ENCODE results near the gene MED22.
A peak's percentile ranks its signal among the peaks of the same experiment; 100 is the strongest.

MED22 gene

DNA sequence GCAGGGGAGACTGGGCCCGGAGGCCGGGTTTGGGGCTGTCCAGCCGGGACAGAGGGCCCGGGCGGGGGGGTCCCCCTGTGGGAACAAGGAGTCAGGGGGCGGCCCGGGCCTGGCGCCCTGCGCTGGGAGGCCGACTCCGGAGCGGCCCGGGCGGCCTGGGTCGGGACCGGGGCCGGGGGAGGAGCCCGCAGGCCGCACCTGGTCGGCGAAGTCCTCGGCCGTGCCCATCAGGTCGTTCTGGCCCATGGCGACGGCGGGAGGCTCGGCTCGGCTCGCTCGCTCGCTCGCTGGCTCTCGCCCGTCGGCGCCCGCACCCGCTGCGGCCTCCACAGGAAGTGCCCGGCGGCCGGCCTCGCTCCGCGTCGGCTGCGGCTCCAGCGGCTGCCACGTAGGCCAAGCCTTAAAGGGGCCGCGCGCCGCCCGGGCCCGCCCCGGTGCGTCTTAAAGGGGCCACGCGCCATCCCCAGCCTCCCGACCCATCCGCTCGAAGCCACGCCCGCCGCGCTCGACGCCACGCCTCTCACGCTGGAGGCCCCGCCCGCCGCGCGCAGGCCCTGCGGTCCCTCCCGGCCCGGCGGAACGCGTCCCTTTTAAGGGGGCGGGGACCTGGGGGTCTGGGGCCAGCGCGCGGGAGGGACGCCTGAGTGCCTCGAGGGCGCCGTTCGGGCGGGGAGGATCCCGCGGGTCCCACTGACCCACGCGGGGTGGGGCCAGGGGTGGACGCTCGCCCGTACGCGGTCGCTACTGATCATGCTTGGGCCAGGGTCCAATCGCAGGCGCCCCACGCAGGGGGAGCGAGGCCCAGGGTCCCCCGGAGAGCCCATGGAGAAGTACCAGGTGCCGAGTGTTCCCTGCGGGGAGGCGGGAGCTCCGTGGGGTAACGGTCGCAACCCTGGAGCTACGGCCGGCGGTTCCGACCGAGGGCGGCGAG lies 28.1 kb upstream of the MED22 start, which contains the start of the genes STKLD1 and SURF4:
STKLD1 (plus strand) TSS at position 643 of the 931 bp plus-strand sequence; CDS start at position 751, 108 bp downstream.
SURF4 (minus strand) TSS at position 337 of the 931 bp plus-strand sequence; CDS start at position 246, 91 bp downstream.
- DNase-seq = peak; percentile 97

DNA sequence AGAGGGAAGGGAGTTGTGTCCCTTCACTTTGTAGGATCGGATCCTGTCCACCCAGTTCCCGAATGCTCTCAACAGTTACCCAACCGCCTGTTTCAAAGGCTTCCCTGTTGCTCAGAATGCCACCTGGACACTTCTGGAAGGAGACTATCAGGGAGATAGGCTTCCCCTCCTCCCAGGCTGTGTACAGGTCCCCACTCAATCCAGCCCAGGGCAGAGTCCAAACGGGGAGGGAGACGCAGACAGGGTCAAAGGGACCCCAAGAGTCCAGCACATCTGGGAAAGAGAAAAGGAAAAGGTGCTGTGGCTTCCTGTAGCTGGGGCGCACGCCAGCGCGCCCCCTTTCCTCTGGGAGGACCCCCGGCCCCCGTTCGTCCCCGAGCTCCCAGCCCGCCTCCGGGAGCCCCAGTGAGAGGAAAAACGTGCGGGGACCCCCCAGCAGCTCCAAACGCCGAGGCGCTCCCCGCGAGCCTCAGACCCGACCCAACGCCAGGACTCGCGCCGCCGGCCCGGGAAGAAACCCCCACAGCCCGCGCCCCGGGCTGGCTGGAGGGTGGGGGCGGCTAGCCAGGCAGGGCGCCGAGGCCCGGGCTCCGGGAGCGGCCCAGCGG lies 27.3 kb upstream of the MED22 start:
- peak; percentile 49 for DNase-seq

DNA sequence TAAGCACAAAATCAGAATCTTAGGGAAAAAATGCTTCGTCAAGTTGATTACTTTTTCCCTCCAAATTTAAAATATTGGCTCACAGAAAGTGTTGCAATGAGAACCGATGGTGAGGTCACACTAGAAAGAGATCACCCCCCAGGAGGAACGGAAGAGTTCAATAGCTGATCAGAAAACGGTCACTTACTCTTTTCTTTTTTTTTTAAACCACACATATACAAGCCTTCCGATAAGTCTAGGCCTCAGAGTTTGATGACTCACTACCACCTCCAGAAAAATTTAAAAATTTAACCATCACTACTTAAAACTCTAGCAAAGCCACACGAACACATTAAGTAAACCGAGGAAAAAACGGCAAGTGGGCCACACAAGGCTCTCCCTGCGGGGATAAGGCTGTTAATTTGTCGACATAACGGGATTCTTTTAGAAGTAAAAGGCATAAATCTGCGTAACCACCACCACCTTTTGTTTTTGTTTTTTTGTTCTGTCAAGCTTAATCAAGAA lies 26.7 kb upstream of the MED22 start:
- no peak for DNase-seq

DNA sequence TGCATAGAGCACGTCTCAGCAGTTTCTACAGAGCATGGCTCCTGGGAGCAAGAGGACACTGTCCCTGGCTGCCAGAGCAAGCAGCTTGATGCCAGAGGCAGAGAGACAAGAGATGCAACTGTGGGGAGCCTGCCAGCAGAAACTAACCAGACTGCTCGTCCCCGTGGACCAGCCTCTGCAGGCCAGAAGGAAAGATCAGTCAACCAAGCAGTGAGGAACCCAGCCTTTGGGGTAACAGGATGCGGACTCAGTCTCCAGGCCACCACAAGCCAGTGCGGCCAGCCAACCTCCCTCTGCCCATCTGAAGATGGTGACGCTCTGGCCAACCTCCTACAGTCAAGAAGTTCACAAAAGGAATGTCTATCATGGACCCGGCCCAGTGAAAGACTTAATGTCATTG lies 24.2 kb upstream of the MED22 start:
- no peak for DNase-seq

DNA sequence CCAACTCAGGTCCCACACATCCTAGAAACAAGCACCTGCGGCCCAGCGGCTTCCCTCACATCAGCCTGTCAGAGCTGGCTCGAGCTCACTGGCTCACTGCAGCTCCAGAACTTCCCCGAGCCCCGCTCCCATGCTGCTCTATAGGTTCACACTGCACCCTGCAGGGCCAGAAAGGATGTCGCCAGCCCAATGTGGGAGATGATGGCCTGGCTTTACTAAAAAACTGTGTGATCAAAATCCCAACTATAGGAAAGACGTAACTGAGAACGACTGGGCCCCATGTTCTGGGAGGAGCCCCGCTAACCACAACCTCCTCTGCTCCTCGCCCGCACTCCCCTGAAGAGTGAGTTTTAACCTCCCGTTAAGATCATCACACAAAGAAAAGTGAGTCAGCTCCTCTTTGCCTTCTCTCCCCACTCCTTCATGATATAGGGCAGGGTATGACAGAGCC lies 23.4 kb upstream of the MED22 start:
- no peak for DNase-seq

DNA sequence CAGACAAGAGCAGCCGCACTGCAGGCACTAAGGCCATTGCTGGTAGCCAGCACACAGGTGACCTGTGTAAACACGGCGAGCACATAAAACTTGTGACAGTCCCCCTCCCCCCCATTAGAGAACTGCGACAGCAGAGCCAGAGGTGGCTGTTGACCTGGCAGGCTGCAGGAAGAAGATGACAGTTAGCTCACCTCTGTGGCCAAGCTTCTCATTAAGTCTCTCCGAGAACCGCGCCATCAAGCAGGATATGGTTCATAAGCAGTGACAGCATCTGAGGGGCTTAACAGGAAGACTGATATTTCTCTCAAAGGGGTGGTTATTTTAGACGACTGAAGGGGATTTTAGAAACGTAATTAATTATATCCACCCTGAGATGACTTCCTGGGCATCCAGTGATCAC lies 22.8 kb upstream of the MED22 start:
- DNase-seq = no peak

DNA sequence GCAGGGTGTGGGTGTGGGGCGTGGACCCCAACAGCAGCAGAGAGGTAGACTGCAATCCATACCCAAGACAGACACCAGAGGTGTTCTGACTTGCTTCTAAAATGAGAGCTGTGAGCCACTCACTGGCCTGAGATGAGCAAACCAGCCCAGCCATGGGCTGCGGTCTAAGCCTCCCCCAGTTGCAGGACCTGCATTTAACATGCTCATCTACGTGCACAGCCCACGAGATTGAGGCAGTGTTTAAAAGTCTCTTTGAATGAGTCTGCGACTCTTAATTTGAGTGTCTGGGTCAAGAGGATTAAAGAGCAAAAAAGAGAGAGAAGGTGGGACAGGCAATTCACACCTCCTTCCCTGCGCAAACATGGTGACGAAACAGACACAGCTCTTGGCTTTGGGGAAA lies 22.0 kb upstream of the MED22 start:
- no peak for DNase-seq

DNA sequence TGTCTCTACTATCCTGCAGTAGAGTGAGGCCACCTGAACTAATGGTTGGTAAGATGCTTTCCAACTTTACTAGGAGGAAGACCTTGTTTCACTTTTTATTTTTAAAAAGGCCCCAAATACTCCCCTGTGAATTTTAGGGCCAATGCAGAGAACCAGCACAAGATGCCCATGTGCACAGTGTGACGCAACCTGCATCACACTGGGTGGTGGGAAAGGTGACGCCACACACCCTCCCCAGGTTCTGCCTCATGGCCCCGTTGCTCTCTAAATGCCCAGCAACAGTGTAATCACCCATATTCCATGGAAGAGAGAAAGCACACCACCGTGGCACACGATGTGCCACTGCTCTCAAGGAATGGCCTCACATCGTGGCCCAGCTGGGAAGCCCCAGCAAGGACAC lies 21.5 kb upstream of the MED22 start:
- no peak for DNase-seq

DNA sequence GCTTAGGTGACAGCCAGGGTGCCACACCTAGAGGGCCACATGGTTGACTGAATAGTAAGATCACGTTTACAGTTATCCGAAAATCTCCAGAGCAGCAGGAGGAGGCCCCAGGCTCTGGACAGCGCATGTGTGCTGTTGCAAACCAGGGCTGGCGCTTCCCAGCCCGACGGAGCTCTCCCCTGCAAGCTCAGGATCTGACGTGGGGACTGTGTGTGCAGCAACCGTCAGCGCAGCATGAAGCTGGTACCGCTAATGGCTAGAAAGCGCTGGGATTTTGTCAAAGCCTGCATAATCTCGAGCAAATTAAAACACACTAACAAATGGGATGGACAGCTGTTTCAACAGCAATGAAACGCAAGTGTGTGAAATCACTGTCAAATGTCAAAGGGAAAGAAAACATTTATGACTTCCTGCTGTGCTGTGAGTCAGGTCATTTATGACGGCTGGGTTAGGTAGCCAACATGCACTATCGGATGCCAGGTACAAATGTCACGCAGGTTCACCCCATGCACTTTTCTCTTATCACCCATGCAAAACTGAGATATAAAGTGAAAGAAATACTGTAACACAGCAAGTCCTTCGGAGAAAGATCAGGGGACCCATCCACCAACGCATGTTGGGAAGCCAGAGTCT lies 20.4 kb upstream of the MED22 start:
- DNase-seq = no peak

DNA sequence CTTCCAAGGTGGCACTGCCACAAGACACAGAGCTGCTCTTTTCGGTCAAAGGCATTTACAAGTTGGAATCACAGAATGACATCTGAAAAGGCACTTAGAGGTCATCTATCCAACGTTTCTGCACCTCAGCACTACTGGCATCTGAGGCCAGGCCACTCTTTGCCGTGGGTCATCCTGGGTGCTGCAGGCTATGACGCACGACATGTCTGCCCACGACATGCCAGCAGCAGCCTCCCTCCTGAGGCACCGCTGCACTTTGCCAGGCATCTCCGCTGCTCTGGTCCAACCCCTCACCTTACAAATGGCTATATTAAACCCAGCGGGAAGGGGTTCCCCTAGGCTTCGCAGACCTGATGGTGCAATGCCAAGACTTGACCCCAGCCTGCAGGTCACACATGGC lies 19.8 kb upstream of the MED22 start:
- no peak for DNase-seq

DNA sequence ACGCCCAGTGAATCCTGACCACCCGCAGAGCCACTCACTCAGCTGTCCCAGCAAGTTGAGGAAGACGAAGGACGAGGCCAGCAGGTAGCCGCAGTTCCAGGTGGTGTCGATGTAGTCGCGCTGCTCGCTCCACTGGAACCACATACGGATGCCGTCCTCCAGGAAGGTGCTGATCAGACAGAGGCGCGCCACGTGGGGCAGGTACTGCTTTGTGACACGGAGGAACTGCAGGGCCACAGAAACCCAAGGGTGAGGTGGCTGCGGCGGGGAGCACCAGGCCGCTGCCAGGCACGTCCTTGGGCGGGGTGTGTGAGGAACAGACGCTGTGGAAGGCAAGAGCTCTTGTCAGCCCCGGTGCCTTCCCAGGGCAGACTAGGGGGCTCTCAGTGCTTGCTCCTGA lies 19.3 kb upstream of the MED22 start:
- no peak for DNase-seq

DNA sequence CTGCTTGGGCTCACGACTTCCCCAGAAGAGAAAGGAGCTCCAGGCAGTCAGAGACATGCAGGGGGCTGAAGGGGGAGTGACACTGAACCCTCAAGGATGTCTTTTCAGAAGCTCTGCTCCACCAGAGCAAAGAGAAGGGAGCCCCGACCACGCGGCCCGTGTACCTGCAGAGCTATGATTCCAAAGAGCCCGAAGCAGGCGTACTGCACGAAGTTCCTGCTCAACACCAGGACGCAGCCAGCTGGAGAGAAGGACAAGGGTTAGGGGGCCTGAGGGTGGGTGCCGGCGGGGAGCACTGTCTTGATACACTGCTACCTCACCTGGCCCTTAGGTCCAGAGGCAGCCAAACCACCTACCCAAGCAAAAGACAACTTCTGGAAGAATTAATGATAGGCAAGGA lies 18.5 kb upstream of the MED22 start:
- no peak for DNase-seq

DNA sequence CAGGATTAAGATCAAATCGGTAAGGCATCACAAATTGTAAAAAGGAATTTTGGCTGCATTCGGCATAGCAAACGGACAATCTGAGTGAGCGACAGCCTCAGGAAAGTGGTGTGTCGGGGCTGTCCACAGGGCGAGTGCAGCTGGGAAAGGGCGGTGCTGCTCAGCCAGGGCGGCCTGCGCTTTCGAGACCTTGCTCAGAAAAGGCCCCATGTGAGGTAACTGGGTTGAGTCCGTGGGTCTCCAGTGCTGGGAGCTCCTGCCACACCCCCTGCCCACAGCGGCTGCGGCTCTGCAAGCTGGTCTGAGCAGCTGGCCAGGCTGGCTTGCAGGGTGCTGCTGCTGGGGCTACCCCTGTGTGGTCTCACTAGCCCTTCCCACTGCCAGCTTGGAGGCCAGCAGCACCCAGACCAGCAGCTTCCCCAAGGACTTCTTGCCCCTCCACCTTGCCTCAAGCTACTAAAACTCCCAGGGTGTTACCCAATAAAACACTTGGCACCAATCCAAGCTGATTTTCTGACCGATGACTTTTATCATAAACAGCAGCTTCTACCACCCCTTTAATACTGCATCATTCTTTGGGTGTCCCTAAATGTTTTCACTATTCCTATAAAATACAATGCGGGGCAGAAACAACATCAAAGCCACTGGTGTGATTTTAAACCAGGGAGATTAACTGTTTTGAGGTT lies 14.6 kb upstream of the MED22 start:
- no peak for DNase-seq

DNA sequence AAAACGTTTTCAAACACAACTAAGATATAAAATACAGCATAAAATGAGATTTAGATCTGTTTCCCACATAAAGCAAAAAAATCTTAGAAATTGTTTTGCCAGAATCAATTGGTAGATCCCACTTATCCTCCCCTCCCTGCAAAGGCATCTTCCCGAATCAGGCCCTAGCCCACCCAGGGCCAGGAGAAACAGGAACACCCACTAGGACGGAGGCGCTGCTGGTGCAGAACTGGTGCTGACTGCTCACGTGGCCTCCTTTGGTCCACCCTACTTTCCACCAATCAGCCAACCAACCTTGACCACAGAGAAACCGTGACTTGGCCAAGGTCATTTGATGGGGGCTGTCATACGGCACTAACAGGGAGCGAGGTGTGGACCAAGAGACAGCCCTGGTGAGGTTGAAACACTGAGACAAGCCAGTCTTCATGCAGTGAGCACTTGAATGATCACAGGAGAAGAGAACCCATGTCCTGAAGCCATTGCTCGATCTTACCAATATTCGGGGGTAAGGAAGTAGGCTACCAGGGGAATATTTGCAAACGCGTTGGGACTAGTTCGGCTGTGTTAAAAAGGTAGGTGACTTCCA lies 13.7 kb upstream of the MED22 start:
- DNase-seq = no peak

DNA sequence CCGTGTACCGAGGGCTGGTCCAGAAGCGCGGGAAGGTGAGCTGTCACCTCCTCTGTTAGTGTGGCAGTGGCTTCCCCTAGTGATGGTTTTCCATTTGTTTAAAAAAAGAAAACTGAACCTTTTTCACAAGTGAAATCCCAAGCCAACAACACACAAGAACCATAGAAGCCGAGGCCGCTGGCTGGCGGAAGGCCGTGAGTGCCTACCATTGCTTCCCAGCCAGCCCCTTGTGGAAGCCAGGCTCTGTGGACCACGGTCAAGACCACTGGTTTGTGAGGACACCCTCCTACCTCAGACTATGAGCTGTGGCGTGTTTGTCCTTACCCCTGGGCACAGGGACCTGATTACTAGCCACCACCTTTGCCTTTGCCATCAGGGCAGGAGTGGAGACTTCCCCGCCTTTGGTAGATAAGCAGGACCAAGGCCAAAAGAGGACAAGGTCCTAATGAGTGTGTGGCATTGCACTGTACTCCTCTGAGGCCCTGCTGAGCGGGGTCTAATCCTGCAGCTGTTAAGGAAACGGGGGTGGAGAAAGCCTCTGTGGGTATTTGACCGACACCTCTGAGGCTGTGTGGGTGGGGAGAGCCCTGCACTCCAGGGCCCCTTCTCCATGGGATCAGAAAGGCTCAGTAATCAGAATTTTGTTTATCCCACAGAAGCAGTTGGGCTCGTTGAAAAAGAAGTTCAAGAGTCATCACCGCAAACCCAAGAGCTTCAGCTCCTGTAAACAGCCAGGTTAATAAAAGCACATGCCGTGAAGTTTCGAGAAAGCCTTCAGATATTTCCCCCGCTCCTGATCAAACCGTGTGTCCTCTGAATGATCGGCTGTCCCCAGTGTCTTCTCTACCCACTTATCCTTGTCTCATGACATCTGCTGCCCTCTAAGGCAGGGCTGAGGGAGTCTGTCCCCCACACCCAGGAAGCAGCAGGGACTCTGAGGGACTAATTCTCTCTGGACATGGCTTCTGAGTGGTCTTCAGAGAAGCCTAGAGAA lies 12.8 kb upstream of the MED22 start:
- DNase-seq = no peak

DNA sequence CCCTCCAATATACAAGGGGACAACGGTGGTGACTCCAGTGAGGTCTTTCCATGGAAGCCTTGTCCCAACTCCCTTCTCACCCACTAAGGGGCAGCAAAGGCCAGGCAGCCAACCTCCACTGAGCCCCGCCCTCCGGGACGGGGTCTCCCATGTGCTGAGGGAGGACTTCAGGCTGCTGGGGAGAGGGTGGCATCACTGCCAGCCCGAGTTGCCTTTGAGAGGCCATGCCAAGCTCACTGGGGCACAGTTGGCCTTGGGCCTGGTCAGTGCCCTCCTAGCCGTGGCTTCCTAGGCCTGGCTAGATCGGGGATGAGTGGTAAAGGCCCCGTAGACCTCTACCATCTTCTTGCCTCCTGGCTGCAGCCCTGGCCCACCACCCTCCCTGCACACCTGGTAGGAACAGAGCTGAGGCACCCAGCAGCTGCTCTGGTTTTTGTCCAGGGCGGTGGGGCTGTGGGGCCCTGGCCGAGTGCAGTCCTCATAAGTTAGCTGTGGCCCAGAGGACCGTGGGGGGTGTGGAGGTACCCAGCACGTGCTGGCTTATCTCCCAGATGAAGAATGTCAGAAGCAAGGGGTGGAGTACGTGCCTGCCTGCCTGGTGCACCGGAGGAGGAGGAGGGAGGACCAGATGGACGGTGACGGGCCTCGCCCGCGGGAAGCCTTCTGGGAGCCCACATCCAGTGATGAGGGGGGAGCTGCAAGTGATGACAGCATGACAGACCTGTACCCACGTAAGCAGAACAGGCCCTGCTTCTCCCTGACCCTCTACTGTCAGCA lies 11.7 kb upstream of the MED22 start:
- DNase-seq = no peak

DNA sequence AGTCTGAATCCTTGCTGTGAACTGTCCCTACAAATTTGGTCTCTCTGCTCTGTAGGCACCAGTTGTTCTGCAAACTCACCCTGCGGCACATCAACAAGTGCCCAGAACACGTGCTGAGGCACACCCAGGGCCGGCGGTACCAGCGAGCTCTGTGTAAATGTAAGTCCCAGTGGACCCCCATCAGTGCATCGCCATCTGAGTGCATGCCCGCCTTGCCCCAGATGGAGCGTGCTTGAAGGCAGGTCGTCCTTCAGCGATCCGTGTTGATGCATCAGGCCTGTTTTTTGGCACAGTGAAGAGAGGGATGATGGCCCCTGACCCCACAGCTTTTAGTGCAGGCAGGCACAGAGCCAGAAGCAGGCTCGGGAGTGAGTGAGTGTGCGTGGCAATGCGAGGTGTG lies 9.7 kb upstream of the MED22 start:
- DNase-seq = no peak

DNA sequence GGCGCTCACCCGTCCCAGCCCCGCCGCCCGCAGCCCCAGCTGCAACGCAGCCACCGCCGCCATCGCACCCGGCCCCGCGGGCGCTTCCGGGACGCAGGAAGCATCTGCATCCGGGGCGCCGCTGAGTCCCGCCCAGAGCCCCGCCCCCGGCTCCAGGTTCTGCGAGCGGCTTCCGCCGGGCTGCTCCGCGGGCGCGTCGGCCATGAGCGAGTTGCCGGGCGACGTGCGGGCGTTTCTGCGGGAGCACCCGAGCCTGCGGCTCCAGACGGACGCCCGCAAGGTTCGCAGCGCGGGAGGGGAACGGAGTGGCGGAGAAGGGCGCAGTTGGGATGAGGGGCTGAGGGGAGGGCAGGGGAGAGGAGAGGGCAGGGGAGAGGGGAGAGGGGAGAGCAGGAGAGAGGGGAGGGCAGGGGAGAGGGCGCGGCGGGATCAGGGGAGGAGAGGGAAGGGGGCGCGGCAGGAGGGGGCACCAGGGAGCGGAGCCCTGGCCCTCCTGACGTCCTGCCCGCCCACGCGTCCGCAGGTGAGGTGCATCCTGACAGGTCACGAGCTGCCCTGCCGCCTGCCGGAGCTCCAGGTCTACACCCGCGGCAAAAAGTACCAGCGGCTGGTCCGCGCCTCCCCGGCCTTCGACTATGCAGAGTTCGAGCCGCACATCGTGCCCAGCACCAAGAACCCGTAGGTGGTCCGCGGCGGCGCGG lies 8.6 kb upstream of the MED22 start, which contains the start of the genes SURF1 and SURF2:
SURF1 (minus strand) TSS at position 97 of the 701 bp plus-strand sequence; CDS start at position 63, 34 bp downstream.
SURF2 (plus strand) TSS at position 160 of the 701 bp plus-strand sequence; CDS start at position 203, 43 bp downstream.
- peak; percentile 85 for DNase-seq

DNA sequence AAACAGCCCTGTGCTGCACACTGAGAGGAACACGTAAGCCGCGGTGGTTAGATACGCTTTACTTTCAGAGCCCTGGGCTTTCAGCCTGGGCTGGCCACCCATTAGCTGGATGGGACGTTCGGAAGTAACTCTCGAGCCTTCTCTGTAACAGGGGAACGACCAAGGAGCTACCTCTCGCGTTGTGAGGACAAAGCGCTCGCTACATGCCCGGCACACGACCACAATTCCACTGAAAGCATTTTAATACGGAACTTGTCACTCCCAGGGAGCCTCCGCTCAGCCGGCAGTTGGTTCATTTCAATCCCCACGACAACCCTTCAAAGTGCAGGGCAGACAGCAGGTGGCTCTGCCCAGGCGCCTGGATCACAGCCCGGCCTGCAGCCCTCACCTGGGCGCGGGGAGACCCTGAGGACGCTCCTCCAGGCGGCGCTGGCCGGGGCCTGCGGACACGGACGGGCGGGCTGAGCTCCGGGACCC lies 8.0 kb upstream of the MED22 start:
- DNase-seq = peak; percentile 39

All from retina (tissue), 1 donor.